ENCODE measurements around the gene CHST15. TPM values are rescaled to one million over a fixed set of nuclear protein-coding genes. Genes with fewer than 3 reads are reported as not detected.

CHST15 gene
- total and polyA plus RNA-seq, 2 of the 4 experiments (the other 2 are of a cell fraction), result 0.14 to 0.18 TPM

DNA sequence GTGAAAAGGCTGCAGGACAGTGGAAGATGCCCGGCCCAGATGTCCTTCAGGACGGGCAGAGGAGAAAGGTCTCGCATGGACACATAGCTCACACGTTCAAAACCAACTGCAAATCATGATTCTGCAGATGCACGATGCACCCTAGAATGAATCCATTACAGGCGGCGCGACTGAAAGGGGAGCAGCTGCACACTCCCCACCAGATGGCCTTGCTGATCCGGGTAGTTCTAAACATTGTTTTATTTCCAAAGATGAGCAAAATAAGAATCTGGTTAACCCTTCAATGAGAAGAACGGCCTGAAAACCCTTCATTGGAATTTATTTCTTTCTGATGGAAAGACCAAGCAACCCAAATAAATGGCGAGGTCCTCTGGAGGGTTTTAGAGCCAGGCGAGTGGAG lies 33.8 kb downstream of the CHST15 start:
- no peak overlapping the region for H2AK5ac ChIP-seq (ENCODE audit: low read depth, low read length)
- H3K9me3 ChIP-seq (ENCODE audit: control insufficient read depth, insufficient read depth, low read length), result peaks cover 3% of the 10 kb centered on the region
- H2BK20ac ChIP-seq (ENCODE audit: low read depth, low read length), result no peak overlapping the region
- no peak overlapping the region for H3K4me2 ChIP-seq (ENCODE audit: low read depth, low read length)
- H3K4me3 ChIP-seq (ENCODE audit: insufficient read depth, low read depth, low read length), result no peak overlapping the region
- no peak overlapping the region for H3K27ac ChIP-seq (ENCODE audit: insufficient read depth, low read length)
- no peak overlapping the region for H2BK120ac ChIP-seq (ENCODE audit: low read depth, low read length)
- no peaks in the 10 kb centered on the region for H3K79me1 ChIP-seq (ENCODE audit: low read depth in 1 of 2, low read length in 2 of 2)
- in situ Hi-C loops (cut with MboI; ENCODE audit: low sequenced_read_pairs), result no loop called here
- H3K9me1 ChIP-seq (ENCODE audit: insufficient read depth, low read length), result no peaks in the 10 kb centered on the region
- H3K27me3 ChIP-seq (ENCODE audit: control insufficient read depth, insufficient read depth, low read length), result no peaks in the 10 kb centered on the region
- H2AFZ ChIP-seq (replicated peaks; ENCODE audit: low read length, poor library complexity), result no peak overlapping the region
- no peak overlapping the region for H3K14ac ChIP-seq (replicated peaks; ENCODE audit: low read depth, low read length)
- H3K23ac ChIP-seq (ENCODE audit: low read depth, low read length), result no peak overlapping the region
- CTCF ChIA-PET, result no interaction called here
- no peak overlapping the region for H3K9ac ChIP-seq (ENCODE audit: low read depth, low read length)
- no peak overlapping the region for H2BK5ac ChIP-seq (ENCODE audit: low read depth, low read length, poor library complexity, severe bottlenecking)
- H4K8ac ChIP-seq (ENCODE audit: low read depth in 2 of 2, low read length in 2 of 2), result no peak overlapping the region
- no peak overlapping the region for H4K5ac ChIP-seq (ENCODE audit: low read depth, low read length)
- POLR2A ChIA-PET (ENCODE audit: unreplicated experiment), result no interaction called here
- DNase-seq, result no peak
- no peak for TF ChIP-seq SMC3 (IDR thresholded peaks at IDR 0.05; ENCODE audit: low read depth, low read length)
- TF ChIP-seq NFE2L2 (IDR thresholded peaks at IDR 0.05; ENCODE audit: low read depth, low read length), result no peak
- TF ChIP-seq MAZ (IDR thresholded peaks at IDR 0.05; ENCODE audit: borderline replicate concordance, low read depth, low read length), result no peak
- H4K91ac ChIP-seq (ENCODE audit: insufficient read depth, low read depth, low read length), result no peak overlapping the region
- no peak for ATAC-seq (ENCODE audit: low read depth)
- intact Hi-C loops (cut with micrococcal nuclease), result no loop called here
- H2BK15ac ChIP-seq (ENCODE audit: low read depth, low read length), result no peak overlapping the region
- no peak overlapping the region for H3K56ac ChIP-seq (ENCODE audit: extremely low read depth, insufficient read depth, low read length)
- no TSS peak for BruUV-seq (replicated peaks)
- no peak overlapping the region for H3K18ac ChIP-seq (ENCODE audit: low read depth, low read length)
- no peaks in the 10 kb centered on the region for H3K4me1 ChIP-seq (ENCODE audit: control insufficient read depth, insufficient read depth, low read length)
- H2AK9ac ChIP-seq (replicated peaks; ENCODE audit: low read depth, low read length, poor library complexity), result no peak overlapping the region
- dilution Hi-C loops (cut with HindIII; ENCODE audit: low sequenced_read_pairs, unreplicated experiment), result no loop called here
- 67% methylated on average over 1 of the region's 12 CpGs; no CpG with 5 or more reads in 1 of the 2 experiments for WGBS, 2 experiments (ENCODE audit: extremely low coverage in 2 of 2, insufficient read length in 1 of 2)
- no peaks in the 10 kb centered on the region for H3K36me3 ChIP-seq (ENCODE audit: control insufficient read depth, insufficient read depth, low read length)
- H4K20me1 ChIP-seq (ENCODE audit: insufficient read depth, low read length), result no peaks in the 10 kb centered on the region
- no peak overlapping the region for H3K4ac ChIP-seq (ENCODE audit: low read depth, low read length)

All from IMR-90 (cell line).